Measurements from ENCODE around the gene HEXIM2.
A peak's percentile ranks its signal among the peaks of the same experiment; 100 is the strongest.

HEXIM2 gene

DNA sequence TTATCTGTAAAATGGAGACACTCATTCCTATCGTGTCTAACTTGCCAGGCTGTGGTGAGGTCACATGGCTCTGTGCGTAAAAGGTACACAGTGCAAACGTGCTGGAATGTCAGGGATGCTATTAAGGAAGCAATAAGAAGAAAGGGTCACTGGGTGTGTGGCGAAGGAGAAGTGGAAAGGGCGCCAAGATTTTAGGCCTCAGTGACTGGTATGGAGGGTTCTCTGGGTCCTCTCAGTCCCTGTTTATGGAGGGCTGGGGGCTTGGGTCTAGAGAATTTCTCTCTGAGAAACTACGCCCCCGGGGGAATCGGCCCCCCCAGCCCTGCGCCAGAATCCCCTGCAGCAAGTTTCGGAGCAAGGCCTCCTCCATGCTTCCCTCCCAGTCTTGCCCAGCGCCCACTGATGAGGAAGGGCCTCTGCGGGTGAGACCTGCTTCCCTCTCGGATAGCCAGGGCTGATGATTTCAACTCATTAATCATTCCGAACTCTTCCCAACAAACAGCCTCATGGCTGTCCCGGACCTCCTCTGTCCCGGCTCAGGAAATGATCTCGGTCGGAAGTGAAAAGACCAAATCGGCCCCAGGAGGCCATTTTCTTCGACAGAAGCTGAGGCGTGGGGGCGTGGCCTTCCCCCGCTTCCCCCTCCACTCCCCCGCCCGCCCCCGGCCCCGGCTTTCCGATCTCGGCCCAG is 14.6 kb upstream of the HEXIM2 start:
- DNase-seq (ENCODE audit: low spot score in 2 of 2) (peak; percentile 46 to 91), ATAC-seq (peak; percentile 0)
- peak overlapping the region; percentile 100 for H3K27ac Mint-ChIP-seq
- peaks cover 54% of the 10 kb centered on the region for H3K4me1 Mint-ChIP-seq
- peaks cover 63% of the 10 kb centered on the region for H3K36me3 Mint-ChIP-seq
- peak overlapping the region; percentile 98 for H3K4me3 Mint-ChIP-seq
- no peaks in the 10 kb centered on the region for H3K9me3 Mint-ChIP-seq

DNA sequence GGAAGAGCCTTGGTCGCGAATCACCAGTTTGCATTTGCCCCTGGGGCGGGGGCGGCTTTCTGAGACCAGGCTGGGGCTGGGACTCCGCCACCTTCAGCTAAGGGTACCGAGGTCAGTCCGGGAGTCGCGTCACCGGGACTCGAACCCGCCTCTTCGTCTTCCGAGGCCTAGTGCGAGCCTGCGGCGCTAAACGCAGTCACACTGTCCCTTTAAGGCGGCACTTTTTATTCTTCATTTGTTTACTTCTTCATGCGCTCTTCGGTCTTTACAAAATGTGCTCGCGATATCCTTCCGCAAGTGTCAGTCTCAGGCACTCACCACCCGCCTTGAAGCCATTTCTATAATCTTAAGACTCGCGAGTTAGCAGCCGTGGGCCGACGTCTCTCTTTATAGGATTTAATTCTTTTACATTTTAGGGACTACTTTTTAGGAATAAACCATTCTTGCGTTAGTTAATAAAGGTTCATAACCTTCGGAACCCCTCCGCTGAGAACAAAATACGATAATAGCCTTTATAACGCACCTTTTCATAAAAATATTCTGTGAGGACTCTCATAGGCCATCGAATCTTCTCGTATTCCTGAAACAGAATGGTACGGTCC is 14.0 kb upstream of the HEXIM2 start:
- peaks cover 54% of the 10 kb centered on the region for H3K4me1 Mint-ChIP-seq
- H3K9me3 Mint-ChIP-seq, result no peaks in the 10 kb centered on the region
- H3K4me3 Mint-ChIP-seq, result peak overlapping the region; percentile 98
- DNase-seq (ENCODE audit: low spot score in 2 of 2) (peak in 1 of 2 donors; percentile 66), ATAC-seq (peak; percentile 57)
- peak overlapping the region; percentile 100 for H3K27ac Mint-ChIP-seq
- H3K36me3 Mint-ChIP-seq, result peaks cover 69% of the 10 kb centered on the region

DNA sequence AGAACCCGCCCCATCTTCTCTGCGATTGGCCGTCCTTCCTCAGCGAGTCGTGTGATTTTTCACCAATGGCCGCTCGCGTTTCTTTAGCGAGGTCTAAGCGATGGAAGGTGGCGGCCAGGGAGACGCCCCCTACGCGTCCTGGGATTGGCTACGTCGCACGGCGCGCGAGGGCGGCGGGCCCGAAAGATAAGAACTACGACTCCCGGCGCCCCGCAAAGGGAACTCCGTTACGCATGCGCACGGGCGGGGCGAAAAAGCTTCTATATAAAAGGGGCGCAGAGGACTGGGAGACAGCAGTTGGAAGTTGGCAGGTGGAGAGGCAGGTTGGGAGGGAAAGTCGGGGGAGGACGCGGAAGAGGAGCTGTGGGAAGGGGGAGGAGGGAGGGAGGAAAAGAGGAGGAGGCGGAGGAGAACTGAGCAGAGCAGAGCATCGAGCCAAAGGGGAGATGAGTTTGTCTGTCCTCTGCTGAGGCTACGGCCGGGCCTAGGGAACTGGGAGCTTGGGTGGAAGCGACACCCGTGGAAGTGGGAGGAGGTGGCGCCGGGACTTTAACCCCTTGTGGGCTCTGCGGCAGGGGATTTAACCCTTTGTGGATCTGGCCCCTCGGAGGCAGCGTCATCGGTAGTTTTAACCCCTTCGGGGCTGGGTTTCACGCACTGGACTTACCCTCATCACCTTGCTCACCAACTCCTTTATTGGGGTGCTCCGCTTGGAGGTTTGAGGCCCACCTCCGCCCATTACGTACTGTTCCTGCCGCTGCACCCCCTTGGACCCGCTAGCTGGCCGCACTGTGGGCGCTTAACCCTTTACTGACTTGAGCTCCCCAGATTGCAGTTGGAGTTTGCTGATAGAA is 13.3 kb upstream of the HEXIM2 start, which contains the start of gene HEXIM1:
HEXIM1 (plus strand) TSS at position 293 of the 854 bp plus-strand sequence. CDS start 716 bp downstream, outside the sequence.
- peak within 1 kb of the TSS; percentile 98 for H3K4me3 Mint-ChIP-seq
- DNase-seq (ENCODE audit: low spot score in 2 of 2) (peak; percentile 98 to 100), ATAC-seq (peak; percentile 85)
- peaks cover 54% of the 10 kb centered on the region for H3K4me1 Mint-ChIP-seq
- H3K9me3 Mint-ChIP-seq, result no peaks in the 10 kb centered on the region
- H3K36me3 Mint-ChIP-seq, result peaks cover 71% of the 10 kb centered on the region
- H3K27ac Mint-ChIP-seq, result peak within 1 kb of the TSS; percentile 100

DNA sequence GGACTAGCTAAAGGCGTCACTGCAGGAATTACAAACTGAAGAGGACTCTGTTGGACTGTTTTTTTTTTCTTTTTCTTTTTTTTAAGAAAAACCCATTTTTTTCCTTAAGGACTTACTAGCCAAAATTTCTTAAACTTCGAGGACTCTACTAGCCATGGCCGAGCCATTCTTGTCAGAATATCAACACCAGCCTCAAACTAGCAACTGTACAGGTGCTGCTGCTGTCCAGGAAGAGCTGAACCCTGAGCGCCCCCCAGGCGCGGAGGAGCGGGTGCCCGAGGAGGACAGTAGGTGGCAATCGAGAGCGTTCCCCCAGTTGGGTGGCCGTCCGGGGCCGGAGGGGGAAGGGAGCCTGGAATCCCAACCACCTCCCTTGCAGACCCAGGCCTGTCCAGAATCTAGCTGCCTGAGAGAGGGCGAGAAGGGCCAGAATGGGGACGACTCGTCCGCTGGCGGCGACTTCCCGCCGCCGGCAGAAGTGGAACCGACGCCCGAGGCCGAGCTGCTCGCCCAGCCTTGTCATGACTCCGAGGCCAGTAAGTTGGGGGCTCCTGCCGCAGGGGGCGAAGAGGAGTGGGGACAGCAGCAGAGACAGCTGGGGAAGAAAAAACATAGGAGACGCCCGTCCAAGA is 12.5 kb upstream of the HEXIM2 start:
- Mint-ChIP-seq H3K27ac (peak overlapping the region; percentile 100), H3K4me1 (peaks cover 47% of the 10 kb centered on the region)
- peak; percentile 52 for ATAC-seq

DNA sequence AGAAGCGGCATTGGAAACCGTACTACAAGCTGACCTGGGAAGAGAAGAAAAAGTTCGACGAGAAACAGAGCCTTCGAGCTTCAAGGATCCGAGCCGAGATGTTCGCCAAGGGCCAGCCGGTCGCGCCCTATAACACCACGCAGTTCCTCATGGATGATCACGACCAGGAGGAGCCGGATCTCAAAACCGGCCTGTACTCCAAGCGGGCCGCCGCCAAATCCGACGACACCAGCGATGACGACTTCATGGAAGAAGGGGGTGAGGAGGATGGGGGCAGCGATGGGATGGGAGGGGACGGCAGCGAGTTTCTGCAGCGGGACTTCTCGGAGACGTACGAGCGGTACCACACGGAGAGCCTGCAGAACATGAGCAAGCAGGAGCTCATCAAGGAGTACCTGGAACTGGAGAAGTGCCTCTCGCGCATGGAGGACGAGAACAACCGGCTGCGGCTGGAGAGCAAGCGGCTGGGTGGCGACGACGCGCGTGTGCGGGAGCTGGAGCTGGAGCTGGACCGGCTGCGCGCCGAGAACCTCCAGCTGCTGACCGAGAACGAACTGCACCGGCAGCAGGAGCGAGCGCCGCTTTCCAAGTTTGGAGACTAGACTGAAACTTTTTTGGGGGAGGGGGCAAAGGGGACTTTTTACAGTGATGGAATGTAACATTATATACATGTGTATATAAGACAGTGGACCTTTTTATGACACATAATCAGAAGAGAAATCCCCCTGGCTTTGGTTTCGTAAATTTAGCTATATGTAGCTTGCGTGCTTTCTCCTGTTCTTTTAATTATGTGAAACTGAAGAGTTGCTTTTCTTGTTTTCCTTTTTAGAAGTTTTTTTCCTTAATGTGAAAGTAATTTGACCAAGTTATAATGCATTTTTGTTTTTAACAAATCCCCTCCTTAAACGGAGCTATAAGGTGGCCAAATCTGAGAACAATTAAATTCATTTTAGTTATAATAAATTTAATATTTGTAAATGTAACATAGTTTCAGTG is 11.7 kb upstream of the HEXIM2 start:
- Mint-ChIP-seq H3K4me1 (peaks cover 45% of the 10 kb centered on the region), H3K27ac (peak overlapping the region; percentile 100), H3K36me3 (peaks cover 70% of the 10 kb centered on the region), H3K4me3 (peak overlapping the region; percentile 98), H3K9me3 (no peaks in the 10 kb centered on the region)
- DNase-seq (ENCODE audit: low spot score in 2 of 2) (peak in 1 of 2 donors; percentile 80), ATAC-seq (no peak)

More for the DNA sequence above, 12.5 kb upstream of the HEXIM2 start:
- Mint-ChIP-seq H3K36me3 (peaks cover 64% of the 10 kb centered on the region), H3K9me3 (no peaks in the 10 kb centered on the region), H3K4me3 (peak overlapping the region; percentile 98)
- DNase-seq (ENCODE audit: low spot score in 2 of 2), result peak; percentile 65 to 89

DNA sequence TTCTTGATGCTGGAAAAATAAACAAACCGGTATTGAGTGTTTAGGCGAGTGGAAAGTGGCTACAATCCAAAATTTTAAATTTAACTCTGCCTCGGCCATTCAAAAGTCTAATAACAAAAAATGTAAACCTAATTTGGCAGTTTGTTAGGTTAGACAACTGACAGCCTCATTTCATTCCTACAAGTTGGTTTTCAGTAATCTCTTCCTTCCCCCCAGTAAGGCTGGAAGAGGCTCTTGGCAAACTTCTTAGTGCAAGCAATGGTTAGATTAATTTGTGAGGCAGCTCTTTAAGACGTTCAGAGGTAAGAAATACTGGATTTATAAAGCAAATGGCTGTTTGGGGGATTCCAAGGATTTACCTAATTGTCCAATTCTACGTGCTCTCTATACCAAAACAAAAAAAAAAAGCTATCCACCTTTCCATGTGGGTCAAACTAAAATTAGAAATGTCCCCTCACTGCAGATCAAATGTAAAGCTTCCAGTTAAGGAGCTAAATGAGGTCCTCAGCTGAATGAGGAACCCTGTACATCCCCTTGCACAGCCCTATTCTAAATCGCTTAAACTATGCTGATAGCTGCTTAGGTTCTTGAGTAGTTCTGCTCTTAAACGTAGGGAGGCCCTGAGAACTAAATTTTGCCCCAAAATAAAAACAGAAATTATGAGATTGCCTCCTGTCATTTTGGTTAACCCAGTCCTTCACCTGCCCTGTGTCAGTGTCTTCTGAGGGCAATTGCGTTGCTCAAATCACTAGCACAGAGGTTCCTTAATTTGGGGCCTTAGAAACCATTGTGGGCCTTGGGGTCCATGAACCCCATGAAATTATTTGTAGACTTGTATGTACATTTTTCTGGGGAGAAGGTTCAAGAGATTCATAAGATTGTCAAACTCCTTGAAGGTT is 10.5 kb upstream of the HEXIM2 start:
- Mint-ChIP-seq H3K27ac (peak overlapping the region; percentile 61), H3K4me3 (peak overlapping the region; percentile 98), H3K36me3 (peaks cover 70% of the 10 kb centered on the region), H3K9me3 (no peaks in the 10 kb centered on the region), H3K4me1 (peaks cover 36% of the 10 kb centered on the region)
- ATAC-seq, result no peak
- no peak for DNase-seq (ENCODE audit: low spot score in 2 of 2)

DNA sequence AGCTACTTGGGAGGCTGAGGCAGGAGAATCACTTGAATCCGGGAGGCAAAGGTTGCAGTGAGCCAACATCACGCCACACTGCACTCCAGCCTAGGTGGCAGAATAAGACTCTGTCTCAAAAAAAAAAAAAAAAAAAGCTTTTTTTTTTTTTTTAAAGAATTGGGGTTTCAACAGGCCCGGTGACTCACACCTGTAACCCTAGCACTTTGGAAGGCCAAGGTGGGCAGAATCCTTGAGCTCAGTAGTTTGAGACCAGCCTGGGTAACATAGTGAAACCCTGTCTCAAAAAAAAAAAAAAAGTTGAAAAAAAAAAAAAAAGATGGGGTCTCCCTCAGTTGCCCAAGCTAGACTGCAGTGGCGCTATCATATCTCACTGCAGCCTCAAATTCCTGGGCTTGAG is 6.6 kb upstream of the HEXIM2 start:
- no peak for DNase-seq (ENCODE audit: low spot score in 2 of 2)
- peaks cover 38% of the 10 kb centered on the region for H3K4me1 Mint-ChIP-seq
- ATAC-seq, result no peak
- H3K9me3 Mint-ChIP-seq, result no peaks in the 10 kb centered on the region
- H3K27ac Mint-ChIP-seq, result no peak overlapping the region
- peaks cover 48% of the 10 kb centered on the region for H3K36me3 Mint-ChIP-seq
- H3K4me3 Mint-ChIP-seq, result no peak overlapping the region

DNA sequence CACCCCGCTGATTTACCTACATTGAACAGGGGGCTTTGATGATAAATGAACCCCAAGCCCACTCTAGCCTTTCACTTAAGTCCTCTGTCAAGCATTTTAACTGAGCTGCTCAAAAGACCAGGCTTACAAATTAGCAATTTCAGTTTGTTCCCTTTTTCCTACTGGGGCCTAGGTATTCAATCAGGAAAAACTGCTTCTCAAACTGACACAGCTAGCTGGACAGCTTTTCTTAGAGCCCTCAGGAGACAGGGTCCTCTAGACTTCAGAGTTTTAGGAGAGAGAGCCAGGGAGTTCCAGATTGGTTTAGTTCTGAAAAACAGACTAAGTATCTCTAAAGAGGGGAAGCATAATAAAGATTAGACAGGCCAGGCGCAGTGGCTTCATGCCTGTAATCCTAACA is 6.2 kb upstream of the HEXIM2 start:
- Mint-ChIP-seq H3K9me3 (no peaks in the 10 kb centered on the region), H3K4me3 (no peak overlapping the region), H3K36me3 (peaks cover 45% of the 10 kb centered on the region), H3K27ac (no peak overlapping the region), H3K4me1 (peaks cover 41% of the 10 kb centered on the region)
- DNase-seq (ENCODE audit: low spot score in 2 of 2) (no peak), ATAC-seq (no peak)

DNA sequence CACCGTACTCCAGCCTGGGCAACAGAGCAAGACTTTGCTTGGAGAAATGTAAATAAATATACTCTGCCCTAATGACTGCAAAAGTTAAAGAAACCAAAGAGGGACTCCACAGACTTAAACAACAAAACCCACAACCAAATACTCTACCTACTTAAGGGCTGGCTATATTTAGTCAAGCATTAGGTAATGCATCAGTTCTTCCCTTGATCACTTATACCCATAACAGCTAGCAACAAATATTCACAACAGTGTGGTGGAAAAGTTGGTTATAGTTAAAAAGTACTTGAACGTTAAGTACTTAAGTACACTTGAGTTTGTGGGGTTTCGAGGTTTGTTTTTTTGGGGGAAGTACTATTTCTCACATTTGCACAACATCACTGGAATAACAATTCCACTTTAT is 5.4 kb upstream of the HEXIM2 start:
- H3K9me3 Mint-ChIP-seq, result no peaks in the 10 kb centered on the region
- no peak overlapping the region for H3K27ac Mint-ChIP-seq
- no peak for DNase-seq (ENCODE audit: low spot score in 2 of 2)
- H3K4me1 Mint-ChIP-seq, result peaks cover 37% of the 10 kb centered on the region
- peaks cover 45% of the 10 kb centered on the region for H3K36me3 Mint-ChIP-seq
- ATAC-seq, result no peak
- H3K4me3 Mint-ChIP-seq, result no peak overlapping the region

DNA sequence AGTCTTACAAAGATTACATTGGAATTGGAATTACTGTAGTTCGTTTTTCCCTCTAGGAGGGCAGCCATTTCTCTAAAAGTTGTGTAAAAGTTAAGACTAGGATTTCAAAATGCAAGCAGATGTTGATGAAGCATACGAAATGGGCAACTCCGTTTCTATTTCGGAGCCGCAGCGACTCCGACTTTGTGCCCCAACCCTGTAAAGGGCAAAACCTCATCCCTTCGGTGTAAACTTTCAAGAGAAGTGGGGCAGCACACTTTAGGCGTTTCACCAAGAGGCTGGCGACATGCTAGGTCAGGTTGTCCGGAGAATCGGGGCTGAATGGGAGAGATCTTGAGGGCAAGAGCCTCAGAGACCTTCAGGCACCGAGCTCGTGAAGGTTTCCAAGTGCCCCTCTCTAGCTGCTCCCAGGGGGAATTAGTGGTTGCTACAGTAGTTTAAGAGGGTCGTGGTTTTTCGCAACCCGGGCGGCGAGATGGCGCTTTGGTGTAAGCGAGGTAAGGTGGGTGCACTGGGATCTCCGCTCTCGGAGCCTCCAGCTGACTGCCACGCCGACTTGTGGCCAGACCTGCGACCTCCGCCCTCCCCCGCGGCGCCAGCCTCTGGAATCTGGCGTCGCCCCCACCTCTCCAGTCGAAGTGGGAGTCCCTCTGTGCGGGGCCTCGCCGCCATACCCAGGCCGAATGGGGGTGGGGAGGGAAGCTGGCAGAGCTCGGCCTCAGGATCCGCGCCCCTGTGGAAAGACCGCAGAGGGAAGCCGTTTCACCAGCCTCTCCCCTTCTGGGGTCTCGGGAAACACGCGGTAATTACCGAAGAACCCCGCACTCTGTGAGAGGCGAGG is 1.0 kb upstream of the HEXIM2 start:
- DNase-seq (ENCODE audit: low spot score in 2 of 2) (peak in 1 of 2 donors; percentile 47), ATAC-seq (peak; percentile 42)
- Mint-ChIP-seq H3K4me3 (peak overlapping the region; percentile 89), H3K36me3 (peaks cover 28% of the 10 kb centered on the region), H3K4me1 (peaks cover 48% of the 10 kb centered on the region), H3K9me3 (no peaks in the 10 kb centered on the region), H3K27ac (peak overlapping the region; percentile 98)

DNA sequence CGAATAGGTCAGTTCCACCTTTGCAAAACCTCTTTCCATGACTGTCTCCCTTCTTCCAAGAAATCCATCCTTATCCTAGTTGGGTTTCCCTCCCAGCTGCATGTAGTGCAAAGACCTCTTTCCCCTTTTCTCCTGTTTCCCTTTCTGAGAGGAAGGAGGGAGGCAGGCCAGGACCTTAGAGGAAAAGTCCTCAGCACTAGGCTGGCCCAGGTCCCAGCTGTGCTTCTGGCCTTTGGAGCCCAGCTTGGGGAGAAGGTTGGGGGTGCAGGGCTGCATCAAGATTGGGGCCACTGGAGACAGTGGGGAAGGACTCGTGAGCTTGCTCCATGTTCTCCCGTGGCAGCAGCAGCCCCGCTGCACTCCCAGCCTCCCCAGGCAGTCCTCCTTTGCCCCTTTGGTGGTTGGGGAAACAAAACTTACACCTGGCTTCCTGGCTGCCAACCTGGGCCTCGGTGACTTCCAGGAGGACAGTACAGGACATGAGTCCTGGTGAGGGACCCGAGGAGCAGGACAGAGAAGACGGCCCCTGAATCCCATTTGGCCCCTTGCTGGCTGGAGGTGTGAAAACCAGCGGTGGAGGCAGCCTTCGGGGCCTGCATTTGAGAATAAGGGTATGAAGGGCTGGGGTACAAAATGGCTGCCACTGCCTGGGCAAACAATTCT is 481 bp downstream of the HEXIM2 start:
- DNase-seq (ENCODE audit: low spot score in 2 of 2), result no peak
- Mint-ChIP-seq H3K9me3 (no peaks in the 10 kb centered on the region), H3K4me3 (peak overlapping the region; percentile 89), H3K27ac (peak overlapping the region; percentile 98), H3K4me1 (peaks cover 48% of the 10 kb centered on the region), H3K36me3 (peaks cover 28% of the 10 kb centered on the region)
- ATAC-seq, result no peak

DNA sequence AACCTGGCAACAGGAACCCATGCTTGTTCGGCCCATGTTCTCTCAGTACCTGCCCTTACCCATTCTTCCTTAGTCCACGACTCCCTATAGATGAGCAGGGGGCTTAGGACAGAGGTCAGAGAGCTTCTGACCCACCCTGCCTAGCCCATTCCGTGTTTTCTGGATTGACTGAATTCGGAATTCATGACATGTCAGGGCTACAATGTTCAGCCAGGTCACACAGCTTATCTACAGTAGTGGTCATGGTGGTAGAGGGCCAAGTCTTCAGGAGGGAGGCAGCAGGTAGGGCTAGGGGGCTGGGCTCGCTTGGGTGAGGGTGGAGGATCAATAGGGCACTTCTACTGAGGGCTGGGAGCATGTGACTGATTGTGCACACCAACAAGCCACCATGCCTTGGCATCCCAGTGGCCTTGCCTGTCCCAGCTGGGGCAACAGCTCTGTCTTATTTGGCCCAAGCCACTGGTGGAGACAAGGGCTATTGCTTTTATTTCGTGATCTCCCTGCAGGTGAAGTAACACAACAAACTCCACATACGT is 3.1 kb downstream of the HEXIM2 start:
- no peaks in the 10 kb centered on the region for H3K9me3 Mint-ChIP-seq
- H3K4me1 Mint-ChIP-seq, result peaks cover 23% of the 10 kb centered on the region
- H3K36me3 Mint-ChIP-seq, result peaks cover 15% of the 10 kb centered on the region
- ATAC-seq, result no peak
- H3K4me3 Mint-ChIP-seq, result no peak overlapping the region
- no peak overlapping the region for H3K27ac Mint-ChIP-seq
- DNase-seq (ENCODE audit: low spot score in 2 of 2), result no peak

Measured in stimulated activated effector memory CD8-positive, alpha-beta T cell treated with anti-CD3 and anti-CD28 coated beads, Interleukin-12 subunit alpha, Interleukin-12 subunit beta, amount 100 ng/mL, for 72 hours (primary cell).